Upper lobe of right lung (tissue), 1 donor: Measurements from ENCODE around the gene FMNL2. TPM values are rescaled to one million over a fixed set of nuclear protein-coding genes. Genes with fewer than 3 reads are reported as not detected.

Experiments used
- ATAC-seq: fragments of 200-7000 bp; cut with Tn5 transposase; one replicate; pipeline ENCODE4 v1.9.1; 2020; ENCODE audit warnings: mild to moderate bottlenecking, moderate library complexity
- DNase-seq: peaks from one replicate; pipeline ENCODE4 v3.0.0-alpha.2; 2020
- H3K27ac ChIP-seq: fragments of 200-600 bp; one replicate; pipeline ENCODE4 v1.8.0; 2022
- H3K27me3 ChIP-seq: fragments of 200-600 bp; one replicate; pipeline ENCODE4 v1.8.0; 2022; ENCODE audit warnings: mild to moderate bottlenecking
- H3K36me3 ChIP-seq: fragments of 200-600 bp; one replicate; pipeline ENCODE4 v1.8.0; 2022
- H3K4me1 ChIP-seq: fragments of 200-600 bp; one replicate; pipeline ENCODE4 v1.8.0; 2022
- H3K4me3 ChIP-seq: fragments of 200-600 bp; one replicate; pipeline ENCODE4 v1.8.0; 2022; ENCODE audit warnings: mild to moderate bottlenecking
- H3K9me3 ChIP-seq: fragments of 200-600 bp; one replicate; pipeline ENCODE4 v1.8.0; 2022
- intact Hi-C: fragments of 100-400 bp; cut with DNase I; formaldehyde crosslinking; loops from one replicate; pipeline ENCODE4 v1.11.0; 2022
- total RNA-seq: library from RNA; stranded (reverse); fragmentation: NEBNext Ultra II Directional; extraction: Animal tissue kit (Norgen Biotek cat#: 25700); gene quantifications from one replicate; pipeline ENCODE4 v1.2.1, GENCODE V29; 2021
- TF ChIP-seq, protein P1 (sequence below): fragments of 200-600 bp; IDR thresholded peaks from one replicate; pipeline ENCODE4 v1.8.0; 2022; ENCODE audit warnings: antibody characterized with exemption
- donor health status: DM: no; HTN: yes; CAD: no; lungs with severe emphysema.

The FMNL2 gene
- total RNA-seq, 1 donor from 2014 or later = 69.5 TPM

DNA sequence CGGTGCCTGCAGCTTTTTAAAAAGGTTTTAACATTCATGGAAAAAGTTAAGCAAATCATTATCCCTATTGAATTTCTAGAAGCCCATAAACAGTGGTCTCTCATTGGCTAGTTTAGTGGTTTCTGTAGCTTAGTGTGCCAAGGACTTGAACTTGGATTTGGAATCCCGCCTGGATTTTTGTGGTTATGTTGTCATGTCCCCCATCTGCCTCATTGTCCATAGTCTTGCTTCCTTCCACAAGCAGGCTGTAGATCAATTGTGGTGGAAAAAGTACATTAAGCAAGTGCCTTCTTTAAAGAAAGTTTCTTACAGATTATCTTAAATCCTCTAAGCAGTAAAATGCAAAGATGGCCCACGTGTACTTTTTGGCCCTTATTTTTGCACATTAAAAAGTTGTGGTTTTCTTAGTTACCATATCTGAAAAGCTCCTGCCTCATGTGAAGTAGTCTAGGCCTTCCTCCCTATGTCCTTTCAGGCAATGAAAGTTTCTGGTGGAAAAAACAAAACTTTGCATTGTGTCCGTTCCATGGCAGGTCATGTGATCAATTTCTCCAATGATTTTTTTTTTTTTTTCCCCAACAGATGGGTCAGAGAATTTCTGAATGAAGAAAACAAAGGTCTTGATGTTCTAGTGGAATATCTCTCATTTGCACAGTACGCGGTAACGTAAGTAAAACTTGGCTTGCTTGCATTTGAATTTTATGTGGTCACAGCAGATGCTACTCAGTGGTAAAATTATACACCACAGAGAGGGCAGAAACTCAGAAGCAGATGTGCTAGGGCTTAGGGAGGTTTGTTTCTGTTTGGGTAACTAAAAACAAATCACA is 223.4 kb downstream of the FMNL2 start:
- ATAC-seq (no peak), DNase-seq (no peak)
- intact Hi-C loops = no loop called here
- no peaks in the 10 kb centered on the region for H3K9me3 ChIP-seq
- TF ChIP-seq, protein P1, sequence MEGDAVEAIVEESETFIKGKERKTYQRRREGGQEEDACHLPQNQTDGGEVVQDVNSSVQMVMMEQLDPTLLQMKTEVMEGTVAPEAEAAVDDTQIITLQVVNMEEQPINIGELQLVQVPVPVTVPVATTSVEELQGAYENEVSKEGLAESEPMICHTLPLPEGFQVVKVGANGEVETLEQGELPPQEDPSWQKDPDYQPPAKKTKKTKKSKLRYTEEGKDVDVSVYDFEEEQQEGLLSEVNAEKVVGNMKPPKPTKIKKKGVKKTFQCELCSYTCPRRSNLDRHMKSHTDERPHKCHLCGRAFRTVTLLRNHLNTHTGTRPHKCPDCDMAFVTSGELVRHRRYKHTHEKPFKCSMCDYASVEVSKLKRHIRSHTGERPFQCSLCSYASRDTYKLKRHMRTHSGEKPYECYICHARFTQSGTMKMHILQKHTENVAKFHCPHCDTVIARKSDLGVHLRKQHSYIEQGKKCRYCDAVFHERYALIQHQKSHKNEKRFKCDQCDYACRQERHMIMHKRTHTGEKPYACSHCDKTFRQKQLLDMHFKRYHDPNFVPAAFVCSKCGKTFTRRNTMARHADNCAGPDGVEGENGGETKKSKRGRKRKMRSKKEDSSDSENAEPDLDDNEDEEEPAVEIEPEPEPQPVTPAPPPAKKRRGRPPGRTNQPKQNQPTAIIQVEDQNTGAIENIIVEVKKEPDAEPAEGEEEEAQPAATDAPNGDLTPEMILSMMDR = no peak
- no peak overlapping the region for H3K27ac ChIP-seq
- peaks cover 21% of the 10 kb centered on the region for H3K36me3 ChIP-seq
- no peaks in the 10 kb centered on the region for H3K27me3 ChIP-seq
- H3K4me3 ChIP-seq = no peak overlapping the region
- no peaks in the 10 kb centered on the region for H3K4me1 ChIP-seq

DNA sequence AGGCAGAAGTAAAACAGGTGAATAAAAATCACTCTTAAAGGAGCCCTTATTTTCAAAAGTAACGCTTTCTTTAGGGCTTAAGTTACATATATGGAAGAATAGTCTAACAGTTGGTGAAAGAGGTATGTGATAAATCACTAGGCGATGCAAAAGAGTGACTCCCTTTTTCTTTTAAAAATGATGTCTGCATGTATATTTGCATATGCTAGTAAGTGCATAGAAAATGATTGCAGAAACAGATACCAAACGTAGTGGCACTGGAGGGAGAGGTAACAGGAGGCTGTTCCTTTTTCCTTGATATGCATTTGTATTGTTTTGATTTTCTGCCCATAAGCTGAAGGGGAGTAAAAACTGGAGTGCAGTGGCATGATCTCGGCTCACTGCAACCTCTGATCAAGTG is 224.0 kb downstream of the FMNL2 start:
- no peaks in the 10 kb centered on the region for H3K9me3 ChIP-seq
- H3K36me3 ChIP-seq = peaks cover 21% of the 10 kb centered on the region
- H3K4me3 ChIP-seq = no peak overlapping the region
- ATAC-seq = no peak
- TF ChIP-seq, protein P1 = no peak
- intact Hi-C loops = no loop called here
- H3K27ac ChIP-seq = no peak overlapping the region
- no peaks in the 10 kb centered on the region for H3K27me3 ChIP-seq
- no peak for DNase-seq
- H3K4me1 ChIP-seq = no peaks in the 10 kb centered on the region

DNA sequence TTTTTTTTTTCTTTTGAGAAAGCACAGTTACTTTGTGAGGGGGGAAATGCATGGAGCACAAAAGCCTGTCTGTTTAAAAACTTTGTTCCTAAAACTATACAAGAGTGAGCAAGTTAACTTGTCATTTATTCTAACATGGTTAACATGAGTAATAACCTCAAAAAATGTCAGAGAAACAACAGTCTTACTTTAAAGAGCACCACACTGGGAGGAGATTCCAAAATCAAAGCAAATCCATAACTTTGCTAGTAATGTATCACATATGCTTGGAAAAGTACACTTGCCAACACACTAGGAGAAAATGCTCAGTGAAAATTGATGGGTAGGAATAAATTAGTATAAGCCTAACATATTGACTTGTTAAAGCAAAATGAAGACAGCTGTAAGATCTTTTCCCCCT is 225.2 kb downstream of the FMNL2 start:
- H3K9me3 ChIP-seq = no peaks in the 10 kb centered on the region
- intact Hi-C loops = no loop called here
- TF ChIP-seq, protein P1 = no peak

DNA sequence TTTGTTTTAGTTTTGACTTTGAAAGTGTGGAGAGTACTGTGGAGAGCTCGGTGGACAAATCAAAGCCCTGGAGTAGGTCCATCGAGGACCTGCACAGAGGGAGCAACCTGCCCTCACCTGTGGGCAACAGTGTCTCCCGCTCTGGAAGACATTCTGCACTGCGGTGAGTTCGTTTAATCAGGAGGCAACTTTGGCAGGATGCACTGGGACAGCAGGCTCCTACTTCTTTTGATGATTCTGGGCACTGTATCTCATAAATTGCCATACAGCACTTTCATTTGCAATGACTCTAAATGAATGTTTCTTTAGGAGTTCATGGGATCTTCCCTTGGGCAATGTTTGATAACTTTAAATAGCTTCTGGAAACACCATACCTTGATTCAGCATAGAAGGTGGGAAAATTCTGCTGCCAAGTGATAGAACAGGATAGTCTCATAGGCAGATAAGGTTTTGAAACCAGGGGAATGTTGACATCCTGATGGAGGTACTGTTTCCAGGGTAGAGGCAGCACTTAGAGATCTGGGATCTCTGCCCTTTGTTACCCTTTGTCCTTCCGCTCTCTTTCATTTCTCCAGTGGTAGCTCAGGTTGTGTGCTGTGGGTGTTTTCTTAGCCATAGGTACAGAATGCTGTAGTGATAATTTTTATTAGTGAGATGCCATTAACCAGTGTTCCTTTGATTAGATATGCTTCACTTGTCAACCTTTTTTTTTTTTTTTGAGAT is 226.1 kb downstream of the FMNL2 start:
- TF ChIP-seq, protein P1 = no peak
- intact Hi-C loops = no loop called here
- no peak for ATAC-seq
- Histone ChIP-seq H3K4me1 (no peaks in the 10 kb centered on the region), H3K4me3 (no peak overlapping the region), H3K27me3 (no peaks in the 10 kb centered on the region), H3K27ac (no peak overlapping the region), H3K36me3 (peaks cover 21% of the 10 kb centered on the region), H3K9me3 (no peaks in the 10 kb centered on the region)
- no peak for DNase-seq

More for the DNA sequence above, 225.2 kb downstream of the FMNL2 start:
- Histone ChIP-seq H3K4me1 (no peaks in the 10 kb centered on the region), H3K27me3 (no peaks in the 10 kb centered on the region), H3K4me3 (no peak overlapping the region), H3K36me3 (peaks cover 21% of the 10 kb centered on the region), H3K27ac (no peak overlapping the region)
- ATAC-seq = no peak
- no peak for DNase-seq

DNA sequence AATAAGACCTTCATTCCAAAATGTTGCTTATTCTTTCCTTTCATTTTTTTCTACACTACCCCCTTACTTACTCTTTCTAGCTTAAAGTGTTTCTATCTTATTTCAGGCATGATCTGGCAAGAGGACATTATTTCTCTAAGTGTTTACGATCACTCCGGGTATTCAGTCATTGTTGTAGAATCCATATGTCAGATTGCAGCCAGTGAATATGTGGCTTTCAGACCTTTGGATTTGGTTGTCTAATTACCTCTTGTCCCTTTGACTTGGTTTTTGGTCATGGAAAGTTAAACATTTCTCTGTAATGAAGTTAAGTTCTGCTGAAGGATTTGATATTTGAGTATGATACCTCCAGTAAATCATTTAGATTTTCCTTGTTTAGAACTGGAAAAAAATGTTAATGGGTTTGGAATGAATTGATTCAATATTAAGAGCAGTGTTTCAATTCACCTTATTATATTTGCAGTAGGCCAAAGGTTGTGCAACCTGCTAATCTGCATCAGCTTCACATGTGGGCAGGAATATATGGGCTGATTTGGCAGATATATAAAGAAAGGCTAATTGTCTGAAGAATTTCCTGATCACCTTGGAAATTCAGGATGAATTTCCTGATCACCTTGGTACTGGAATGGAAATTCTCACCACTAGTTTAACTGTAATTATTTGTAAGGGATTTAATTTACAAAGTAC is 227.4 kb downstream of the FMNL2 start:
- no peak for ATAC-seq
- Histone ChIP-seq H3K4me1 (no peaks in the 10 kb centered on the region), H3K27me3 (no peaks in the 10 kb centered on the region), H3K4me3 (no peak overlapping the region), H3K36me3 (peaks cover 21% of the 10 kb centered on the region), H3K27ac (no peak overlapping the region), H3K9me3 (no peaks in the 10 kb centered on the region)
- intact Hi-C loops = no loop called here
- no peak for DNase-seq
- TF ChIP-seq, protein P1 = no peak
